Natural killer cell (primary cell): ENCODE data around the gene FGF4. TPM values are rescaled to one million over a fixed set of nuclear protein-coding genes. Genes with fewer than 3 reads are reported as not detected.

Source experiments
- ATAC-seq, 3 donors: fragments of 150-1000 bp in 2 of 3; fragments of 200-7000 bp in 1 of 3; cut with Tn5 transposase; 1 replicate in 1 of 3; 2 replicates in 2 of 3; pipeline ENCODE4 v1.10.0; 2021; ENCODE audit warnings: mild to moderate bottlenecking in 2 of 3, moderate library complexity in 2 of 3
- DNase-seq, 2 donors: peaks; one replicate each; pipeline versions ENCODE4 v3.0.0 to v3.0.0-alpha.2; 2013 to 2021; ENCODE audit warnings: mixed read lengths in 1 of 2
- H3K27ac ChIP-seq: one replicate; pipeline ENCODE4 v1.5.1; 2013; ENCODE audit warnings: mild to moderate bottlenecking, low read length
- H3K27me3 ChIP-seq: one replicate; pipeline ENCODE4 v1.6.1; 2013; ENCODE audit warnings: low read length; ENCODE audit not compliant: control insufficient read depth, insufficient read depth
- H3K36me3 ChIP-seq: one replicate; pipeline ENCODE4 v1.6.1; 2013; ENCODE audit warnings: low read length; ENCODE audit not compliant: control insufficient read depth, insufficient read depth
- H3K4me1 ChIP-seq: one replicate; pipeline ENCODE4 v1.6.1; 2013; ENCODE audit warnings: low read length; ENCODE audit not compliant: control insufficient read depth, insufficient read depth
- H3K4me3 ChIP-seq: one replicate; pipeline ENCODE4 v1.5.1; 2013; ENCODE audit warnings: low read length
- H3K9me3 ChIP-seq: one replicate; pipeline ENCODE4 v1.6.1; 2013; ENCODE audit warnings: low read length; ENCODE audit not compliant: control insufficient read depth, insufficient read depth
- H3K27ac Mint-ChIP-seq, 2 donors: one replicate each; pipeline ENCODE4 v1.8.0; 2022; ENCODE audit warnings: mild to moderate bottlenecking in 2 of 2, mixed read lengths in 2 of 2, moderate library complexity in 1 of 2
- H3K27me3 Mint-ChIP-seq, 2 donors: one replicate each; pipeline ENCODE4 v1.8.0; 2022; ENCODE audit warnings: low read depth in 2 of 2, mixed read lengths in 2 of 2
- H3K36me3 Mint-ChIP-seq: one replicate; pipeline ENCODE4 v1.8.0; 2022; ENCODE audit warnings: mixed read lengths
- H3K4me1 Mint-ChIP-seq, 2 donors: one replicate each; pipeline ENCODE4 v1.8.0; 2022; ENCODE audit warnings: mixed read lengths in 2 of 2
- H3K4me3 Mint-ChIP-seq: one replicate; pipeline ENCODE4 v1.8.0; 2022; ENCODE audit warnings: mild to moderate bottlenecking, moderate library complexity, mixed read lengths
- H3K9me3 Mint-ChIP-seq, 2 donors: one replicate each; pipeline ENCODE4 v1.8.0; 2022; ENCODE audit warnings: mixed read lengths in 2 of 2
- CTCF ChIP-seq: fragments of 200-600 bp; IDR thresholded peaks from one replicate; pipeline ENCODE4 v1.8.0; 2022; ENCODE audit warnings: antibody characterized with exemption
- WGBS: methylation state at CpG from one replicate; pipeline ENCODE4 v1.1.7; 2013; ENCODE audit warnings: missing lambda C conversion rate; ENCODE audit not compliant: insufficient coverage; 5-methylcytosine and 5-hydroxymethylcytosine counted together
- intact Hi-C: fragments of 100-400 bp; cut with micrococcal nuclease; formaldehyde crosslinking; loops from one replicate; pipeline ENCODE4 v1.14.2; 2022
- total RNA-seq, 4 donors: library from RNA; stranded (reverse); fragments of 120-200 nt in 1 of 4; gene quantifications; one replicate each; pipeline versions ENCODE4 v1.2.3 to v1.2.4, GENCODE V29; 2013 to 2022

FGF4 gene
- total RNA-seq, 3 donors from 2014 or later (not counting 1 experiment from before 2014, with no cell fraction given): not detected

GRCh38 chr11:69721106-69721505, 54.0 kb downstream of the FGF4 start:
- no peaks in the 10 kb centered on the region for H3K36me3 Mint-ChIP-seq
- H3K27me3 Mint-ChIP-seq: peaks cover 29 to 30% of the 10 kb centered on the region in 2 donors
- H3K27ac ChIP-seq: no peak overlapping the region
- H3K4me1 Mint-ChIP-seq: no peaks in the 10 kb centered on the region
- H3K4me3 Mint-ChIP-seq: no peak overlapping the region
- H3K4me3 ChIP-seq: no peak overlapping the region
- intact Hi-C loops: no loop called here
- H3K27ac Mint-ChIP-seq: no peak overlapping the region
- peaks cover 12% of the 10 kb centered on the region for H3K27me3 ChIP-seq
- no peaks in the 10 kb centered on the region for H3K9me3 ChIP-seq
- WGBS: 23% methylated on average over 14 of the region's 14 CpGs
- no peak for DNase-seq
- H3K9me3 Mint-ChIP-seq: no peaks in the 10 kb centered on the region
- TF ChIP-seq CTCF: no peak
- no peak for ATAC-seq
- H3K4me1 ChIP-seq: no peaks in the 10 kb centered on the region
- H3K36me3 ChIP-seq: no peaks in the 10 kb centered on the region

Other genes starting within 250 kb of the FGF4 start
- gene CCND1, start 134.2 kb downstream of the FGF4 start, total RNA-seq: 1 to 10 TPM; 1.4 to 2.3 (median 2.3) TPM
- gene LTO1, start 100.0 kb downstream of the FGF4 start, total RNA-seq: 10 to 100 TPM; 23.2 to 33.5 (median 25.3) TPM
- gene FGF19, start 71.3 kb downstream of the FGF4 start, total RNA-seq: not detected
- gene FGF3, start 44.1 kb upstream of the FGF4 start, total RNA-seq: not detected